Activated CD8-positive, alpha-beta memory T cell treated with anti-CD3 and anti-CD28 coated beads, Interleukin-2, amount 50 U/mL, for 1 hour (primary cell): Measurements from ENCODE around the gene ADAMTS4.

Experiments used
- DNase-seq: peaks from one replicate; pipeline ENCODE4 v3.0.0-alpha.2; 2020; ENCODE audit errors: extremely low read depth

Gene ADAMTS4

GRCh38 chr1:161196521-161197451 lies 2.1 kb downstream of the ADAMTS4 start:
- DNase-seq, result no peak

GRCh38 chr1:161196111-161196510 lies 2.7 kb downstream of the ADAMTS4 start:
- DNase-seq, result no peak

- no peak for DNase-seq
These were observed 3.7 kb downstream of the ADAMTS4 start for GRCh38 chr1:161195171-161195570.

GRCh38 chr1:161193561-161194235 lies 5.2 kb downstream of the ADAMTS4 start:
- no peak for DNase-seq

- DNase-seq, result peak; percentile 36
These were observed 6.1 kb downstream of the ADAMTS4 start for GRCh38 chr1:161192476-161193465.

GRCh38 chr1:161191971-161192370 lies 6.9 kb downstream of the ADAMTS4 start:
- DNase-seq, result no peak

GRCh38 chr1:161190962-161191521 lies 7.8 kb downstream of the ADAMTS4 start:
- DNase-seq, result no peak

GRCh38 chr1:161189036-161189435 lies 9.8 kb downstream of the ADAMTS4 start:
- DNase-seq, result no peak

GRCh38 chr1:161188381-161188780 lies 10.5 kb downstream of the ADAMTS4 start:
- no peak for DNase-seq

GRCh38 chr1:161187311-161187710 lies 11.5 kb downstream of the ADAMTS4 start:
- no peak for DNase-seq

GRCh38 chr1:161185732-161186311 lies 13.0 kb downstream of the ADAMTS4 start:
- DNase-seq, result no peak

GRCh38 chr1:161185282-161185682 lies 13.6 kb downstream of the ADAMTS4 start:
- DNase-seq, result peak; percentile 47

- no peak for DNase-seq
These were observed 16.6 kb downstream of the ADAMTS4 start for GRCh38 chr1:161182214-161182613.

- no peak for DNase-seq
These were observed 18.2 kb downstream of the ADAMTS4 start for GRCh38 chr1:161180639-161181038.

GRCh38 chr1:161179698-161180097 lies 19.2 kb downstream of the ADAMTS4 start:
- no peak for DNase-seq

- DNase-seq, result no peak
These were observed 21.0 kb downstream of the ADAMTS4 start for GRCh38 chr1:161177936-161178244.

GRCh38 chr1:161177112-161177935 lies 21.5 kb downstream of the ADAMTS4 start, which contains the start of gene B4GALT3:
B4GALT3 (minus strand) TSS chr1:161177507; CDS start chr1:161176060, 1,447 bp downstream.
- peak; percentile 57 for DNase-seq

GRCh38 chr1:161176468-161177111 lies 22.3 kb downstream of the ADAMTS4 start:
- no peak for DNase-seq

- no peak for DNase-seq
These were observed 22.9 kb downstream of the ADAMTS4 start for GRCh38 chr1:161175771-161176453.
